HG02885 (cell line): ENCODE data around the gene LRRC32.

ENCODE experiments used
- ATAC-seq: cut with Tn5 transposase; IDR thresholded peaks from one replicate; pipeline ENCODE4 v1.9.1; 2021; ENCODE audit warnings: mild to moderate bottlenecking; ENCODE audit not compliant: unreplicated experiment, poor library complexity

The LRRC32 gene

GRCh38 chr11:76632492-76632891, 38.1 kb downstream of the LRRC32 start:
- ATAC-seq: no peak

- ATAC-seq: no peak
Measured at GRCh38 chr11:76631566-76632308, 38.8 kb downstream of the LRRC32 start.

GRCh38 chr11:76630600-76631281, 39.8 kb downstream of the LRRC32 start:
- no peak for ATAC-seq

GRCh38 chr11:76629853-76630599, 40.5 kb downstream of the LRRC32 start:
- no peak for ATAC-seq

- ATAC-seq: no peak
Measured at GRCh38 chr11:76629116-76629852, 41.3 kb downstream of the LRRC32 start.

- ATAC-seq: no peak
Measured at GRCh38 chr11:76628408-76628947, 42.1 kb downstream of the LRRC32 start.

GRCh38 chr11:76627606-76628005, 42.9 kb downstream of the LRRC32 start:
- no peak for ATAC-seq

GRCh38 chr11:76626921-76627401, 43.6 kb downstream of the LRRC32 start:
- peak; percentile 79 for ATAC-seq

GRCh38 chr11:76626266-76626665, 44.3 kb downstream of the LRRC32 start:
- ATAC-seq: no peak

GRCh38 chr11:76625472-76626186, 44.9 kb downstream of the LRRC32 start:
- no peak for ATAC-seq

- no peak for ATAC-seq
Measured at GRCh38 chr11:76624500-76625379, 45.8 kb downstream of the LRRC32 start.

- no peak for ATAC-seq
Measured at GRCh38 chr11:76623884-76624419, 46.6 kb downstream of the LRRC32 start.

- no peak for ATAC-seq
Measured at GRCh38 chr11:76623171-76623883, 47.2 kb downstream of the LRRC32 start.

- no peak for ATAC-seq
Measured at GRCh38 chr11:76622493-76623094, 48.0 kb downstream of the LRRC32 start.

GRCh38 chr11:76621868-76622267, 48.7 kb downstream of the LRRC32 start:
- ATAC-seq: no peak

GRCh38 chr11:76621466-76621865, 49.1 kb downstream of the LRRC32 start:
- no peak for ATAC-seq

- no peak for ATAC-seq
Measured at GRCh38 chr11:76620489-76620888, 50.1 kb downstream of the LRRC32 start.
